GM18520 (cell line): ENCODE measurements around the gene ACBD5.
"Not testable (repeated sequence)": the region's sequence is repeated elsewhere in the genome, so short reads cannot be mapped to it uniquely, and the experiment has no call there.

ENCODE experiments used
- ATAC-seq: cut with Tn5 transposase; IDR thresholded peaks from one replicate; pipeline ENCODE4 v1.9.1; 2021; ENCODE audit not compliant: unreplicated experiment

ACBD5 gene, protein sequence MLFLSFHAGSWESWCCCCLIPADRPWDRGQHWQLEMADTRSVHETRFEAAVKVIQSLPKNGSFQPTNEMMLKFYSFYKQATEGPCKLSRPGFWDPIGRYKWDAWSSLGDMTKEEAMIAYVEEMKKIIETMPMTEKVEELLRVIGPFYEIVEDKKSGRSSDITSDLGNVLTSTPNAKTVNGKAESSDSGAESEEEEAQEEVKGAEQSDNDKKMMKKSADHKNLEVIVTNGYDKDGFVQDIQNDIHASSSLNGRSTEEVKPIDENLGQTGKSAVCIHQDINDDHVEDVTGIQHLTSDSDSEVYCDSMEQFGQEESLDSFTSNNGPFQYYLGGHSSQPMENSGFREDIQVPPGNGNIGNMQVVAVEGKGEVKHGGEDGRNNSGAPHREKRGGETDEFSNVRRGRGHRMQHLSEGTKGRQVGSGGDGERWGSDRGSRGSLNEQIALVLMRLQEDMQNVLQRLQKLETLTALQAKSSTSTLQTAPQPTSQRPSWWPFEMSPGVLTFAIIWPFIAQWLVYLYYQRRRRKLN

DNA sequence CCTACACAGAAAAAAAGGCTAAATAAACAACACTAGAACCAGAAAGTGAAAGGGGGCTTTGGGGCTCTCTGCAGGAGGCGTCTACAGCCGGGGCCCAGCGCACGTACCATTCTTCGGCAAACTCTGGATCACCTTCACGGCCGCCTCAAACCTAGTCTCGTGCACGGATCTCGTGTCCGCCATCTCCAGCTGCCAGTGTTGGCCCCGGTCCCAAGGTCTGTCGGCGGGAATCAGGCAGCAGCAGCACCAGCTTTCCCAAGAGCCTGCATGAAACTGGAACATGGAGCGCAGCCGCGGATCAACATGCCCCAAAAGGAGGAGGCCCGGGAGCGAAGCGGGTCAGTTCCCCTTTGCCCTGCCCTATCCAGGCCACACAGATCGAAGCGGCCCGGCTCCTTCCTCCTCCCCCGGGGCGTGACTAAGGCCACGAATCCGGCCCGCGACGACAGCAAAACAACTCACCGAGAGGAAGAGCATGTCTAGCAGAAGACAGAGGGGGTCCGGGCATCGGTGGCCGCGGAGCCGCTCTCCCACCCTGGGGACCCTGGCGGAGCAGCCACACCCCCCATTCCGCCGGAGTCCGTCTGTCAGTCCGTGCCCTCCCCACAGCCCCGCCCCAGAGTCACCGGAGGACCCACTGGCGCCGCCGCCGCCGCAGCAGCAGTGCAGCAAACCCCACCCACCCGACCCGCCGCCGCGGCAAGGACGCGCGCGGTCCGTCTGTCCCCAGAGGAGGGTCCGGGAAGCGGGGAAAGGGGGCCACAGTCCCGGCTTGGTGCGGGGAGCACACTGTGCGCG, at the start of gene ACBD5:
TSS of gene ACBD5 (minus strand) at position 586 of the 798 bp plus-strand sequence. CDS start at position 477, 109 bp downstream.
- peak; percentile 18 for ATAC-seq

DNA sequence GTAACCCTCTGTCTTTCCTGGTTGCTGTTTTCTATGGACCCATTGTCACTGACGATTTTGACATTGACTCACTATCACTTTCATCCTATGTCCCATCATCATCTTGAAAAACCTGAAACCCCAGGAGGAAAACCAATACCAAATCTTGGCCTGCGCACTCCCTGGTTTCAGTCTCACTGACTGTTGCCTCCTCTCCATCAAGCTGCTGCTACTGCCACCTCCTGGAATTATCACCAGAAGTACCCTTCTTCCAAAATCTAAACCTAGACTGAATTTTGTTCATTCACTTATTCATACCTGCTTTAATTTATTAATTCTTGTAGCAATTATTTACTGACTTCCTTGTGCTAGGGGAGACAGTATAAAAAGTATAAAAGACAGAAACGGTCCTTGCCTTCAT, 44.5 kb upstream of the ACBD5 start:
- ATAC-seq: no peak

DNA sequence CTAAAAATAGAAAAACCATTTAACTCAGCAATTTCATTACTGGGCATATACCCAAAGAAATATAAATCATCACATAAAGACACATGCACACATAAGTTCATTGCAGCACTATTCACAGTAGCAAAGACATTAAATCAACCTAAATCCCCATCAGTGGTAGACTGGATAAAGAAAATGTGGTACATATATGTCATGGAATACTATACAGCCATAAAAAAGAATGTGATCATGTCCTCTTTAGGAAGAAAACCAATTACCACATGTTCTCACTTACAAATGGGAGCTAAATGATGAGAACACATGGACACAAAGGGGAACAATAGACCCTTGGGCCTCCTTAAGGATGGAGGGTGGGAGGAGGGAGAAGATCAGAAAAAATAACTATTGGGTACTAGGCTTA, 36.0 kb upstream of the ACBD5 start:
- no peak for ATAC-seq

DNA sequence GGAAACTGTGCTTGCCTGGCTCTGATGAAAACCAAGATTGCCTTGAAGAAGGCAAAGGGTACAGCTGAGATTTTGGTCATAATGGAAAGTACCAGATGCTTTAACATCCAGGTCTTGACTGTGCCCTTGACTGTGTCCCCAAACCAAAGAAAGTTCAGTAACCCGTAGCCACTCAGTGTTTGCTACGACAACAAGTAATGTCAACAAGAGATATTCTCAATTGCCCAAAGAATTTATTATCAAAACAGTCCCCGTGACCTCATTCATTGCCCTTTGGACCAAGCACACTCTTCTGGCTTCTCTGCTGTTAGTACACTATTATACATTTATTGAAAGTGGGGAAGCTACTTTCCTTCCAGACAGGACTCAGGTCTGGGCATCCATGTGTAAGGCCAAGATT, 25.4 kb upstream of the ACBD5 start:
- ATAC-seq: not testable (repeated sequence)

DNA sequence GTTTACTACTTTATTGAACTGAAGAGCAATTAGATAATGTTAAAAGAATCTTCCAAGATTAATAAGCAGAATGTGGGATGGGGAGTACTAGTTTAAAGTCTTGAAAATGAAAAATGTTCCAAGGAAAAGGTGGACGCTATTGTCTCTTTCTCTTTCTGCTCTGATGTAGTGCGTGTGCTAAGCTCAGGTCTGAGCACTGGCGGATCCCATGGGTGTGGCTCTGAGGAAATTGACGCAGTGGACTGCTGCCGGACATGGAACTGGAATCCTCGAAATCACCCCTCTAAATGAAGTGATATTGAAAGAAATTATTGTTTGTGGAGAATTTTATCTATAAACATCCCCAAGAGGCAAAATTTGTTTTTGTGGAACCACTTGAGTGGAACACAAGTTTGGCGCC, 22.2 kb upstream of the ACBD5 start:
- ATAC-seq: not testable (repeated sequence)

DNA sequence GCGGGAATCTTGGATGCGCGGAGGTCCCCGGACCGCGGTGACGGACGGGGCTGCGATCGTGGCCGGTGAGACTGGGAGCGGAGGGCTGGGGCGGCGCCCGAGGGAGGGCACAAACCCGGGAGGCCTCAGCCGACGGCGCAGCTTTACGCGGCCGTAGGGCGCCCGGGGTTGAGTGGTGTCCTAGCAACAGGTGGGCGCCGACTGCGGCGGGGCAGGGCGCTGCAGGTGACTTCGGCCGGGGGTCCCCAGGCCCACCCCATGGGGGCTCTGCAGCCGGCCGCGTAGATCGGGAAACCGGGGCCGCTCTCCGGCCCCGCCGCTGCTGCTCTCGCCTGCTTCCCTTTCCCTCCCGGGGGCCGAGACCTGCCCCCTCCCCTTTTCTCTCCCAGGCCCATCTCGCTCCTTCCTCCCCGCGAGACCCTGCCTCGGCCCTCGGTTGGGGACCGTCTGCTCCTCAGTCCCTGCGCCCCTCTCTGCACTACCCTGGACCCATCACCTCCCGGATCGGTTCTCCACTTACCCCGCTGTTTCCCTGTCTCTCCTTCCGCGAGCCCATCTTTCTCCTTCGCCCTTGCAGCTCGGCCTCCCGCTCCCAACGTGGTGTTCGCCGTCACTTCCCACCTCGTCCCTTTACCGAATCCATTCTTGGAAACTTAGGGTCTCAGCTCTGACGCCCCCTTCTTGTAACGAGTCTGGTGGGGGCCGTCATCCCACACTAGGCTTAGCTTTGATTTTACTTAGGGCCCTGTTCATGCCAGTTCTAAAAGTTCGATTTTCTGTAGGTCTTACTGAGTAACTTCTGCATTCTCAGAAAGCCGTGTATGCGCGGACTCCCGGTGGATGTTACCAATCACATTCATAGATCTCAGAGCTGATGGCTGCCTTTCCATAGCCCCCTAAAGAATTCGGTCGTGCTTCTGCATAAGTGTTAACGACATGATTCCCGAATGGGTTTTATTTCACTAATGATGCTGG, 18.5 kb upstream of the ACBD5 start:
- no peak for ATAC-seq

DNA sequence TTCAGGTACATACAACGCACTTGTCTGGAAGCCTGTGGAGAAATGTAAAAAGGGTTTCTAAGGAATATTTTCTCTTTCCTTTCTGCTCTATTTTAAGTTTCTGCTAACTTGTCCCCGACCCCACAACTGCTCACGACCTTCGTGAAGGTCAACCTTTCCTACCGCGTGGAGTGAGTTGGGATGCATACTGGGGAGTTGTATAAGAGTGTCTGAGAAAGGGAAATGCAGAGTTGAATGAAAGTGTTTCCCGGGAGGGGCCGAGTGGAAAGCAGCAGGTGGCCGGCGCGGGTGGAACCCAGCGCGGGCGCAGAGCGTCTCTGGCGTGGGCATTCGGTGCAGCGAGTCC, 17.9 kb upstream of the ACBD5 start:
- ATAC-seq: no peak

DNA sequence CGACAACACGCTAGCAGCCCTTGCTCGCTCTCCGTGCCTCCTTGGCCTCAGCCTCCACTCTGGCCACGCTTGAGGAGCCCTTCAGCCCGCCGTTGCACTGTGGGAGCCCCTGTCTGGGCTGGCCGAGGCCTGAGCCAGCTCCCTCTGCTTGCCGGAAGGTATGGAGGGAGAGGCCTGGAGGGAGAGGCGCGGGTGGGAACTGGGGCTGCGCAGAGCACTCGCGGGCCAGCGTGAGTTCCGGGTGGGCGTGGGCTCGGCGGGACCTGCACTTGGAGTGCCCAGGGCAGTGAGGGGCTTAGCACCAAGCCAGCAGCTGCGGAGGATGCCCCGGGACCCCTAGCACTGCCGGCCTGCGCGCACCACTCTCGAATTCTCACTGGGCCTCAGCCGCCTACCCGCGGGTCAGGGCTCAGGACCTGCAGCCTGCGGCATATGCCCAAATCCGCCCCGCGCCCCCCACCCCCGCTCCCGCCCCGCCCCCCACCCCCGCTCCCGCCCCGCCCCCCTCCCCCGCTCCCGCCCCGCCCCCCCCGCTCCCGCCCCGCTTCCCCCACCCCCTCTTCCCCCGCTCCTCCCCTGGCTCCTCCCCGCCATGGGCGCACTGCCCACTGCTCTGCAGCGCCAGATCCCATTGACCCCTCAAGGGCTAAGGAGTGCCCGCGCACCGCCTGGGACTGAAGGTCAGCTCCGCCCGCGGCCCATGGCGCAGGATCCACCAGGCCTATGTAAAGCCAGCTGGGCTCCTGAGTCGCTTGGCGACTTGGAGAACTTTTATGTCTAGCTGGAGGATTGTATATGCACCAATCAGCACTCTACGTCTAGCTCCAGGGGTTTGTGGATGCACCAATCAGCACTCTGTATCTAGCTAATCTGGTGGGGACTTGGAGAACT, 15.9 kb upstream of the ACBD5 start:
- no peak for ATAC-seq

DNA sequence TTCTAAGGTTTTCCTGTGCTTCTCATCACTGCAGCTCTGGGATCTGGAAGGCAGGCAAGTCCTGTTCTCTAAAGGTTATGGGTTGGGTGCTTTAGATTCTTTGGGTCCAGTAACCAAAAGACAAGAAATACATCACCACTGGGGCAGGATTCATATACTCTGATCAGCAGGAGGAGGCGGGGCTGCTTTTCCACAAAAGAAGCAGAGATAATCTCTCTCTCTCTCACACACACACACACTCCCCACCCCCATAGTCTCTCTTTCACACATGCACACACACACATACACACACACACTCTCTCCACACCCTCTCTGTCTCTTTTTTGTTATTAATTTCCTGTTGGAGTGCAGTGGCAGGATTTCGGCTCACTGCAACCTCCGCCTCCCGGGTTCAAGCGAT, 13.0 kb upstream of the ACBD5 start:
- no peak for ATAC-seq

DNA sequence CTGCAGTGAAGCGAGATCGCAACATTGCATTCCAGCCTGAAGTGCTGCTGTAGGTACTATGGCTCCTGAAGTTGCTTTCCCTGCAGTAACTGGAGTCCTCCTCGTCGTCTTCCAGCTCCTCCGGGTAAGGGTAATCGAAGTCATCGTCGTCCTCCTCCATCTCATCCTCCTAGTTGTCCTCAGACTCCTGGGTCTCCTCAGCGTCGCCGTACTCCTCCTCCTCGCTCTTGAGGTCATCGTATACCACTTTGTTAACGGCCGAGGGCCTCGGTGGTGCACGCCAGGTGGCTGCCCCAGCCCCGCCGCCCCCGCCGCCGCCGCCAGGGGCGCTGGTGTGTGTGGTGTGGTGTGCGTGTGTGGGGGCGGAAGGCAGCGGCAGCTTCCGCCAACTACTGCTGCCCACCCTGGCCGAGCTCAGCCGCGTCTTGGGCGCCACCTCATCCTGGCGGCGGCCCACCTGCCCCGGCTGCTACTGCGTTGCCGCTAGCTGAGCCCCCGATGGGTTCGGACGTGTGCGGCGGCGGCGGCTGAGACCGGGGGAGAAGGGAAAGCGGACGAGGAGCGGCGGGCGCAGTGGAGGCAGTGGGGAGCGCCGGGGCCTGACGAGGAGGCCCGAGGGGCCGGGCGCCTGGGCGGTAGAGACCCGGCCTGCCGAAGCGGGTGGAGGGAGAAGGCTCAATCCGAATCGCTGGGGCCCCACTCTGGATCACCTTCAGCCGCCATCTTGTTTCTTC, 11.8 kb upstream of the ACBD5 start:
- peak; percentile 98 for ATAC-seq

DNA sequence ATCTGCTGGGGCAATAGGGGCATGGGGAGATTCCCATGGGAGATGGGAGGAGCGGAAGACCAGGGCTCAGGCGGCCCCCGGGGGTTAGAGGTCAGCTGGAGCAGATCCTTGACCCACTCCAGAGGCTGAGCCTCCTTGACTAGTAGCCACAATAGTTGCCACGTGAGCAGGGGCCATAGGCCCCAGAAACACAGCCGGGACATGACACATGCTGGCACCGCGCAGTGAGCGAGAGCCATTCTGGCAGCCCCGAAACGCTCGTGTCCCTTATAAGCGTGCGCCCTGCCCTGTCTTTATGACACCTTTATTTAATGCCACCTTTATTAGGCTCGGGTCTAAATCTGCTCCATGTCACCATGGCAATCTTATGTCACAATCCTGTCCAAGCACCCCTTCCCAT, 11.0 kb upstream of the ACBD5 start:
- no peak for ATAC-seq

DNA sequence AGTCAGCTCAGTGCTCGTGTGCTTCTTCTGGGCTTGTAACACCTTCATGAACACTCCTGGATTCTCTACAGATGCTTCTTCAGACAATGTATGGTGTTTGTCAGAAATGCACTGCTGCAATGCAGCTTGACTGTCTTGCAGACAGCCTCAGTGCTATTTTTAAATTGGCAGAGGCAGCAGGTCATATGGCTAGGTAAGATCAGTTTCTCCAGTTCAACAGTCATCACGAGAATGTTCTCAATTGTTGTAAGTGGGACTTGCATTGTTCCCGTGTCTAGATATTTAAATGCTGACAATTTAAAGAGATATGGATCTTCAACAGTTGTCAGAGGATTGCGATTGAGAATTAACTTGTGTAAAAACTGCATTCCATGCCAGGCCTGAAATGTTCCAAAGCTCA, 7.6 kb upstream of the ACBD5 start:
- ATAC-seq: no peak

DNA sequence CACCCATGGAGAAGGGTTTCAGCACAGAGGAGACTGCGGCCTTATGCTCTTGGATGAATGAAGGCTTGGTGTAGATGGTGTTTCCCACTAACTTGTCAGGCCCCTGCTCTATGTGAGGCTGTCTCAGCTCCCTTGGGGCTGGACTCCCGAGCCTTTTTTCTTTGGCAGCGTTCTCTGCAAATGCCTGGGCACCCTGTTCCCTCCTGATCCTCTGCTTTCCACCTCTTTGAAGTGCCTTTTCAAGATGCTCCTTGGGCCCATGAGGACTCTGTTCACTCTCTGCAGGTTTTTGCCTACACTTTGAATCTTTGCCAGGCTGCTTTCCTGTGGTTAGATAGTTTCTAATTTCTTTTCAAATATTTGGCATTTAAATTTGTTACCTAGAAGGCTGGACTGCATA, 6.8 kb upstream of the ACBD5 start:
- no peak for ATAC-seq

DNA sequence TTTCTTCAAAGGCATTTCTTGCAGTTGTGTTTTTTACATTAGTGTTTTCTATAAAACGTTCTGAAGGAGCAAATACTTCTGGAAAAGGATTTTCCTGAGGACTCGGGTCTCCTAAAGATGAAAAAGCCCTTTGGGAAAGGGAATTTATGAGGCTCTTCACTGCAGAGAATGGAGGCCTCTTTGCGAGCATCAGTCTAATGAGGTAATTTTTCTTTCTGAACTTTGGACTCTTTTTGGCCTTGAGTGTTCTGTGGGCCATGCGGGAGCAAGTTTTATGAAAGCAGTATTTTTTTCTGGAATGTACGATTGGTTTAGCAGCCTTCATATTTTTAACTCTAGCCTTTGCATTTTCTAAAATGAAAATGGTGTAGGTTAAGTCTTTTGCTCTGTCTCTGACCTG, 6.4 kb upstream of the ACBD5 start:
- ATAC-seq: no peak

DNA sequence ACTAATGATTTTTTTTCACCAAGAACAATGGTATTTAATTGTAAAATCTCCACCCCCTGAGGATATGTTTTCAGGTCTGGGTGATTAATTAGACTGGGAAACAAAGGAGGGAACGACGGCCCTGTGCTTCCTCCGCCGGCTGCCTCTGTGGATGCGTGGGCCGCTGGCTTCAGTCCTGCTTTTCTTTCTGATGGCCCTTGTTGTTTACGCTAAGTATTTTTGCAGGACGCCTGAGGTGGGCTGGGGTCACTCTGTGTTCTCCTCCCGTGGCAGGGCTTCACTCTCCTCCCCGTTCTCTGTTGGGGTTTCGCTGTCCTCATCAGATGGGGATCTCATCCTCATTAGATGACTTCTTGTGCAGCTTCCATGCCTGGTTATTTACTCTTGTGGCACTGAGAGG, 5.2 kb upstream of the ACBD5 start:
- no peak for ATAC-seq

DNA sequence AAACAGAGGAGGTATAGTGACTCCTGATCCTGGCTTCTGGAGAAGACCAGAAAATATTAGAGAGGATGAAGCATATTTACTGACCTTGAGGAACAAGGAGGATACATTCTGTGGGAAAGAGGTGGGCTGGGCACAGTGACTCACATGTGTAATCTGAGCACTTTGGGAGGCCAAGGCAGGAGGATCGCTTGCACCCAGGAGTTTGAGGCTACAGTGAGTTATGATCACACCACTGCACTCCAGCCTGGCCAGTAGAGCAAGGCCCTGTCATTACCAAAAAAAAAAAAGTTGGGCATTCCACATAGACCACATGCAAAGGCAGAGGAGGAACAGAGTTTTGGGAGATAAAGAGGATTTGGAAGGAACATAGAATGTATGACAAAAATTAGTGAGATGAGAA, 4.4 kb upstream of the ACBD5 start:
- ATAC-seq: no peak

DNA sequence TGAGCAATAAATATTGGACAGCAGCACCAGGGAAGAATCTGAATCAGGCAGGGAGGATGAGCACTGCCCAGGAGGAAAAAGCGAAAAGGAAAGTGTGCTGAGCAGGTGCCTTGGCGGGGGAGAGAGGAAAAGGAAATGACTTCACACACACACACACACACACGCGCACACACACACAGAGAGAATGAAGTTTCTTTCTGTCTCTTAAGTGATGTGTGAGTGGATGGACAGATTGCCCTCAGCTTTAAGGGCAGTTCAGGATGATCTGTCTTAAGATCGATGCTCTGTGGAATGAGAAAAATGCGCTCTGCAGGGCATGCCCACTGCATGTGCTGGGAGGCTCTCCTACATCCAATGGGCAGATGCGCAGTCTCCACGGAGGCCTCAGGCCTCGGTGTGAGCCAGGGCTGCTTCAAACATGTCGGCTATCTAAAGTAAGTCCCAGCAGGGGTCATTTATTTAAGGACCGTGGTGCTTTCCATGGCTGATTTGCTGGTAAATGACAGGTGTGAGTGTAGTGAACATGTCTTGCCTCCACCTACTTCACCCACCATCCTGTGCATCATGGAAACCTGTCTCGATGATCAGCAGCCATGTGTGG, 2.5 kb upstream of the ACBD5 start:
- peak; percentile 25 for ATAC-seq

DNA sequence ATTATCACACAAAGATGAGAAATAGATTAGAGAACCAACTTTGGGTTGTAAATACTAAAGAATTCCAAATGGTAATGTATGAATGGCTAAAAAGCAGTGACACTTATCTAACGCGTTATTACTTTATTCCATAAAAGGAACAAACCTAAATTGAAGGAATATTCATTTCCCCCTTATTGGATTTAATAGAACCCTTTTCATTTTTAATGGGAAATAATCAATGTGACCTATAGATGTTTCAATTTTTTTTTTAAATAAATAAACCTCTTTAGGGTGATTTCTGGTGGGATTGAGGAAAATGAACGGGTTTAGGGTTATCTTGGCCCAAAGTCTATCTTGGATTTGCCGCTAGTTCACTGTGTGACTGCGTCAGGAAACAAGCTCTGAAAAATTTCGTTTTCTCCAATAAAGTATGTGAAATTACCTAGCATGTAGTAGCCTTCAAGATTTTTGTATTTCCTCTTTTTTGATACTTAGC, 1.9 kb upstream of the ACBD5 start:
- ATAC-seq: no peak
